Spleen (tissue), 13 donors: Measurements from ENCODE around the gene GAS7. TPM values are rescaled to one million over a fixed set of nuclear protein-coding genes. Genes with fewer than 3 reads are reported as not detected.
A peak's percentile ranks its signal among the peaks of the same experiment; 100 is the strongest.

Source experiments
- DNase-seq: peaks from one replicate; pipeline ENCODE4 v3.0.0-alpha.2; 2020
- H3K27ac ChIP-seq, 8 donors: fragments of 200-600 bp; sonication (generic) in 7 of 8; 1 replicate in 4 of 8; 2 replicates in 4 of 8; pipeline versions ENCODE4 v1.5.0 to v1.8.0; 2016 to 2021; ENCODE audit warnings: inconsistent platforms in 4 of 8, mild to moderate bottlenecking in 4 of 8, moderate library complexity in 1 of 8
- H3K27me3 ChIP-seq, 7 donors: fragments of 200-600 bp; sonication (generic) in 6 of 7; replicated peaks in 1 of 7; 1 replicate in 4 of 7; 2 replicates in 3 of 7; pipeline versions ENCODE4 v1.5.0 to v1.8.0; 2016 to 2021; ENCODE audit warnings: inconsistent platforms in 3 of 7, mild to moderate bottlenecking in 1 of 7
- H3K36me3 ChIP-seq, 6 donors: fragments of 200-600 bp; sonication (generic) in 5 of 6; 1 replicate in 4 of 6; 2 replicates in 2 of 6; pipeline versions ENCODE4 v1.5.0 to v1.8.0; 2016 to 2021; ENCODE audit warnings: inconsistent platforms in 2 of 6
- H3K4me1 ChIP-seq, 6 donors: fragments of 200-600 bp; sonication (generic) in 5 of 6; 1 replicate in 3 of 6; 2 replicates in 3 of 6; pipeline versions ENCODE4 v1.5.0 to v1.8.0; 2016 to 2021; ENCODE audit warnings: inconsistent platforms in 3 of 6
- H3K4me3 ChIP-seq, 8 donors: fragments of 200-600 bp; sonication (generic) in 7 of 8; 1 replicate in 4 of 8; 2 replicates in 4 of 8; pipeline versions ENCODE4 v1.5.0 to v1.8.0; 2016 to 2021; ENCODE audit warnings: inconsistent platforms in 4 of 8, mild to moderate bottlenecking in 4 of 8, moderate library complexity in 2 of 8
- H3K9me3 ChIP-seq, 8 donors: fragments of 200-600 bp; sonication (generic) in 7 of 8; 1 replicate in 4 of 8; 2 replicates in 4 of 8; pipeline versions ENCODE4 v1.5.0 to v1.8.0; 2016 to 2021; ENCODE audit warnings: inconsistent platforms in 4 of 8
- POLR2A ChIP-seq, 3 donors: fragments of 450-650 bp; IDR thresholded peaks; one replicate each; pipeline ENCODE4 v1.5.1; 2017; ENCODE audit warnings: antibody characterized with exemption in 3 of 3, mild to moderate bottlenecking in 1 of 3
- POLR2AphosphoS5 ChIP-seq, 3 donors: sonication (generic); formaldehyde crosslinking; IDR thresholded peaks; one replicate each; pipeline ENCODE4 v1.5.1; 2017; ENCODE audit warnings: antibody characterized with exemption in 3 of 3
- WGBS, 5 donors: extraction: QIAGEN DNeasy Blood & Tissue Kit in 3 of 5; methylation state at CpG; one replicate each; pipeline versions ENCODE4 v1.1.5 to v1.1.7; 2013 to 2018; 5-methylcytosine and 5-hydroxymethylcytosine counted together
- intact Hi-C: fragments of 100-400 bp; cut with DNase I; formaldehyde crosslinking; loops from one replicate; pipeline ENCODE4 v1.15.0; 2023; ENCODE audit warnings: low total_unique reads
- long read RNA-seq, 2 donors: transcript quantifications; one replicate each; lab custom pipeline, GENCODE V29; 2026
- polyA plus RNA-seq, 3 donors: library from polyadenylated mRNA; stranded (reverse); fragments of 200-250 nt; gene quantifications; one replicate each; pipeline ENCODE4 v1.2.1, GENCODE V29; 2013
- total RNA-seq, 7 donors: library from RNA; depleted of rRNA in 3 of 7; stranded (reverse); fragments of >200 nt in 3 of 7; fragmentation: NEBNext Ultra II Directional in 4 of 7; extraction: Animal tissue kit (Norgen Biotek cat#: 25700) in 4 of 7; gene quantifications; one replicate each; pipeline versions ENCODE4 v1.1.0 to v1.2.1, GENCODE V29; 2016 to 2021
- TF ChIP-seq, protein P1 (sequence below), 11 experiments: fragments of 200-600 bp in 7 of 11; fragments of 450-650 bp in 4 of 11; sonication (generic) in 4 of 11; IDR thresholded peaks in 8 of 11; conservative IDR thresholded peaks in 3 of 11; 1 replicate in 7 of 11; 2 replicates in 4 of 11; pipeline versions ENCODE4 v1.4.0 to v1.8.0; 2016 to 2021; ENCODE audit warnings: antibody characterized with exemption in 11 of 11, inconsistent platforms in 4 of 11, mild to moderate bottlenecking in 1 of 11
- donor health status: healthy with polysubstance abuse.
- donor health status: DM: no; HTN: no; CAD: no; lungs with moderate emphysema.
- donor health status: DM: no; HTN: no; CAD: no.
- donor health status: Bipolar disorder and iron deficiency.
- donor health status: healthy.
- donor health status: DM: no; HTN: no; CAD: no.
- donor health status: DM: yes; HTN: yes; CAD: no.

The GAS7 gene
- 100 to 1,000 TPM in 3 of 7 donors, 10 to 100 TPM in 4; 47.4 to 127 (median 83.0) TPM for total RNA-seq
- 10 to 100 TPM in 1 of 3 donors, 1 to 10 TPM in 2; 4.1 to 16.8 (median 4.4) TPM for polyA plus RNA-seq
- long read RNA-seq, donor 1, full-length matches to known transcripts: 2 of 15 reads
- long read RNA-seq, donor 1, partial matches to known transcripts: 13 of 15 reads
- long read RNA-seq, donor 1, other reads (novel, unspliced or antisense): 0 of 15 reads
- long read RNA-seq, donor 2, full-length matches to known transcripts: 4 of 4 reads
- long read RNA-seq, donor 2, partial matches to known transcripts: 0 of 4 reads
- long read RNA-seq, donor 2, other reads (novel, unspliced or antisense): 0 of 4 reads

DNA sequence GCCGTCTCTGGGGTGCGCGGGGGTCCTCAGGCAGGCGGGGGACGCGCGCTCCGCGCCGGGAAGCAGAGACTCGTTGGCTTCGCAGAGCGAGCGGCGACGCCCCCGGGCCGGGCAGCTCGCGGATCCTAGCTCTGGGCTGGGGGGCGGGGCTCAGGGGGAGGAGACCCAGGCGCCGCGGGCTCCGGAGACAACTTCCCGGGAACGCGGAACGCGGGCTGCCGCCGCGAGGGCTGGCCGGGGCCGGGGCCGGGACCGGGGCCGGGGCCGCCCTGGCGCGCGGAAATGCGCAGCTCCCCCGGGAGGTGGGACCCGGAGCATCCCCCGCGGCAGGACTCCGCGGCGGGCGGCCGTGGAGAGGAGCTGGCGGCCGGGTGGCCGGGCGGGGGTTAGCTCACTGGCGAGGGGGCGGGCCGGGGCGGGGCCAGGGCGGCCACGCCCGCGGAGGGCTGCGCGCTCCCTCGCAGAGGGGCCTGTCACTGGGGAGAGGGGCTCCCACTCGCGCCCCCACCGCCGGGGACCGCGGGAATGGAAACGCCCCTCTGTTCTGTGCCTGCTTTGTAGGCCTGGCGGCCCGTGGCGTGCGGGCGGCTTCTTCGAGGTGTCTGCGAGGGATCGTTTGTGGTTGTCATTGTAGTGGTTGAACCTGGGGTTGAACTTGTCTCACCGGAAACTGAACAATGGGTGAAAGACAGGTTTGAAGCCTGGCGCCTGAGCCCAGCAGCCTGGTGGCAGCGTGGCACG is at the start of gene GAS7:
Gene GAS7, minus strand, starts transcription at position 98 of the 741 bp plus-strand sequence.
- 1 to 2% (median 1%) methylated on average over 26 to 86 of the region's 86 CpGs for WGBS, 5 donors
- H3K27me3 ChIP-seq: peaks cover 0 to 46% (median 11%) of the 10 kb centered on the region in 7 donors
- peaks cover 0 to 14% (median 9%) of the 10 kb centered on the region in 8 donors for H3K9me3 ChIP-seq
- intact Hi-C loops: no loop called here
- peak within 1 kb of the TSS; percentile 64 to 85 (median 78) for H3K4me3 ChIP-seq
- peaks cover 0 to 45% (median 21%) of the 10 kb centered on the region in 6 donors for H3K4me1 ChIP-seq
- H3K36me3 ChIP-seq: no peaks in the 10 kb centered on the region
- TF ChIP-seq POLR2A (IDR thresholded peaks at IDR 0.05) (no peak), POLR2AphosphoS5 (IDR thresholded peaks at IDR 0.05) (peak in 2 of 3 donors; percentile 34 to 52)
- TF ChIP-seq, protein P1, sequence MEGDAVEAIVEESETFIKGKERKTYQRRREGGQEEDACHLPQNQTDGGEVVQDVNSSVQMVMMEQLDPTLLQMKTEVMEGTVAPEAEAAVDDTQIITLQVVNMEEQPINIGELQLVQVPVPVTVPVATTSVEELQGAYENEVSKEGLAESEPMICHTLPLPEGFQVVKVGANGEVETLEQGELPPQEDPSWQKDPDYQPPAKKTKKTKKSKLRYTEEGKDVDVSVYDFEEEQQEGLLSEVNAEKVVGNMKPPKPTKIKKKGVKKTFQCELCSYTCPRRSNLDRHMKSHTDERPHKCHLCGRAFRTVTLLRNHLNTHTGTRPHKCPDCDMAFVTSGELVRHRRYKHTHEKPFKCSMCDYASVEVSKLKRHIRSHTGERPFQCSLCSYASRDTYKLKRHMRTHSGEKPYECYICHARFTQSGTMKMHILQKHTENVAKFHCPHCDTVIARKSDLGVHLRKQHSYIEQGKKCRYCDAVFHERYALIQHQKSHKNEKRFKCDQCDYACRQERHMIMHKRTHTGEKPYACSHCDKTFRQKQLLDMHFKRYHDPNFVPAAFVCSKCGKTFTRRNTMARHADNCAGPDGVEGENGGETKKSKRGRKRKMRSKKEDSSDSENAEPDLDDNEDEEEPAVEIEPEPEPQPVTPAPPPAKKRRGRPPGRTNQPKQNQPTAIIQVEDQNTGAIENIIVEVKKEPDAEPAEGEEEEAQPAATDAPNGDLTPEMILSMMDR (IDR thresholded peaks at IDR 0.05 in 8 of 11, conservative IDR thresholded peaks at IDR 0.05 in 3 of 11): no peak
- H3K27ac ChIP-seq: peak within 1 kb of the TSS; percentile 35 to 81 (median 77)
- peak; percentile 89 for DNase-seq

GRCh38 chr17:10247810-10248209 is 49.4 kb upstream of the GAS7 start:
- DNase-seq: no peak
- no peak overlapping the region for H3K27ac ChIP-seq
- H3K9me3 ChIP-seq: no peaks in the 10 kb centered on the region
- WGBS, 5 donors: 54 to 76% (median 60%) methylated on average over 4 of the region's 4 CpGs
- intact Hi-C loops: no loop called here
- no peaks in the 10 kb centered on the region for H3K36me3 ChIP-seq
- TF ChIP-seq POLR2AphosphoS5 (IDR thresholded peaks at IDR 0.05): no peak
- H3K4me1 ChIP-seq: peaks cover 0 to 8% (median 4%) of the 10 kb centered on the region in 6 donors
- H3K27me3 ChIP-seq: no peaks in the 10 kb centered on the region
- H3K4me3 ChIP-seq: no peak overlapping the region

GRCh38 chr17:10243883-10244844 is 45.8 kb upstream of the GAS7 start:
- intact Hi-C loops: no loop called here
- no peaks in the 10 kb centered on the region for H3K4me1 ChIP-seq
- TF ChIP-seq, protein P1 (IDR thresholded peaks at IDR 0.05 in 8 of 11, conservative IDR thresholded peaks at IDR 0.05 in 3 of 11): no peak
- TF ChIP-seq POLR2A (IDR thresholded peaks at IDR 0.05): no peak
- no peak for TF ChIP-seq POLR2AphosphoS5 (IDR thresholded peaks at IDR 0.05)
- no peak overlapping the region for H3K27ac ChIP-seq
- DNase-seq: no peak
- no peak overlapping the region for H3K4me3 ChIP-seq
- 76 to 81% (median 78%) methylated on average over 12 of the region's 12 CpGs for WGBS, 5 donors
- H3K36me3 ChIP-seq: no peaks in the 10 kb centered on the region
- no peaks in the 10 kb centered on the region for H3K9me3 ChIP-seq
- H3K27me3 ChIP-seq: no peaks in the 10 kb centered on the region

GRCh38 chr17:10241781-10242180 is 43.4 kb upstream of the GAS7 start:
- no peak for DNase-seq

More at GRCh38 chr17:10241781-10242180, 43.4 kb upstream of the GAS7 start:
- Histone ChIP-seq H3K36me3 (no peaks in the 10 kb centered on the region), H3K4me3 (no peak overlapping the region), H3K9me3 (no peaks in the 10 kb centered on the region), H3K4me1 (no peaks in the 10 kb centered on the region), H3K27ac (no peak overlapping the region), H3K27me3 (no peaks in the 10 kb centered on the region)
- 88 to 96% (median 92%) methylated on average over 4 of the region's 4 CpGs for WGBS, 5 donors
- intact Hi-C loops: no loop called here
- TF ChIP-seq, protein P1 (IDR thresholded peaks at IDR 0.05 in 8 of 11, conservative IDR thresholded peaks at IDR 0.05 in 3 of 11): no peak
- no peak for TF ChIP-seq POLR2A (IDR thresholded peaks at IDR 0.05)
- no peak for TF ChIP-seq POLR2AphosphoS5 (IDR thresholded peaks at IDR 0.05)
